Astrocyte of the spinal cord (primary cell): ENCODE results near the gene INPP4B.

Experiments
- DNase-seq: peaks from one replicate; pipeline ENCODE4 v3.0.0; 2011; ENCODE audit warnings: low read depth, low spot score
- H3K4me3 ChIP-seq: 2 replicates; pipeline ENCODE4 v1.5.1; 2011; ENCODE audit warnings: low read depth, mild to moderate bottlenecking, low read length, moderate library complexity
- CTCF ChIP-seq: IDR thresholded peaks from 2 replicates; pipeline ENCODE4 v1.5.1; 2012; ENCODE audit warnings: low read depth, mild to moderate bottlenecking, low read length, inconsistent platforms
- in situ Hi-C: cut with HindIII; loops from 2 replicates; pipeline ENCODE4 v1.10.0; 2017; ENCODE audit warnings: low sequenced_read_pairs

INPP4B gene

GRCh38 chr4:142406917-142407501 lies 439.1 kb downstream of the INPP4B start:
- in situ Hi-C loops: no loop called here
- no peak for DNase-seq
- TF ChIP-seq CTCF: no peak
- H3K4me3 ChIP-seq: no peak overlapping the region

DNA sequence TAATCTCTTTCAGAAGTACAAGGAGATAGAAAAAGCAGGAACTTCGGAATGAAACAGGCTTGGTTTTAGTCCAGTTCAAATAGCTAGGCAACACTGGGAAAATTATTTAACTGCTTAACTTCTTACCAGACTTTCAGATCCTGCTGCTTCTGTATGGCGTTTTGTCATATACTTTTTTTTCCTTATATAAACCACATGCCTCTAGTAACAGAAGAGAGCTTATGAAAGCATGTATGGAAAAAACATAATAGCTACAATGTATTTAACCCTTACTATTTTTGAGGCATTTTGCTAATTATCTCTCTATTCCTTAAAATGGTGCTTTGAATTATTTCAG lies 439.6 kb downstream of the INPP4B start:
- no peak overlapping the region for H3K4me3 ChIP-seq
- TF ChIP-seq CTCF: no peak
- no peak for DNase-seq
- in situ Hi-C loops: no loop called here

DNA sequence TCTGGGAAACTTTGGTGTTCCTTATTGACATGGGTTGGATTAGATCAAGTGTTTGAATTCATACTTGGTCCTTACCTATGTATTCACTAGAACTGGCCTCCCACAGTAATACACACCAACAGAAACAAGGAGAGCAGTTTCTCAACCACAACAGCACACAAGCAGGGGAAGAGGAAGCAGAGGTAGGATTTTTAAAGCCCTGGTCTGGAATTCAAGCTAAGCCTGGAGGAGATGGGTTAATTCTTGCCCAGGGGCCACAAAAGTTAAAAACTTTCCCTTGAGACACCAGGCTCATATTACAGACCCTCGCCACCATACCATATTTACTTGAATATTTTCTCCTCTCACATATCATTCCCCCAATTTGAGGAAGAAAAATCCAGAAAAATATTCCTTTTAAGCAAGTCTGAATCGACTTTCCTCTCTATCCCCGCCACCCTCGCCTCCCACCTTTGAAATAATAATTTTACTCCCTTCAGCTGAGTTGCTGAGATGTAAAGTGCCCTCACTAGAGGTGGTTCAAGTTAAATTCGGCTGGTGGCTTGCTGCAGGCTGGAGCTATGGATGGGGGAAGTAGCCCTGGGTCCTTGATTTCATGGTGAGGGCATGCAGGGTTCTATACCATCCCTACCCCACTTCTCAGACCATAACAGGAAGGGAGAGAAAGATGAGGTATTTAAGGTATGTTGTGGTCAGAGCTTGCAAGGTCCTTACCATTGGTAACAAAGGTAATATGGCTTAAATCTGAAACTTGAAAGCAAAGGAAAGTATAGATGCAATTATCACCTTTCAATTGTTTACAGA lies 440.2 kb downstream of the INPP4B start:
- TF ChIP-seq CTCF: no peak
- peak; percentile 62 for DNase-seq
- H3K4me3 ChIP-seq: peak overlapping the region; percentile 50
- in situ Hi-C loops: no loop called here

DNA sequence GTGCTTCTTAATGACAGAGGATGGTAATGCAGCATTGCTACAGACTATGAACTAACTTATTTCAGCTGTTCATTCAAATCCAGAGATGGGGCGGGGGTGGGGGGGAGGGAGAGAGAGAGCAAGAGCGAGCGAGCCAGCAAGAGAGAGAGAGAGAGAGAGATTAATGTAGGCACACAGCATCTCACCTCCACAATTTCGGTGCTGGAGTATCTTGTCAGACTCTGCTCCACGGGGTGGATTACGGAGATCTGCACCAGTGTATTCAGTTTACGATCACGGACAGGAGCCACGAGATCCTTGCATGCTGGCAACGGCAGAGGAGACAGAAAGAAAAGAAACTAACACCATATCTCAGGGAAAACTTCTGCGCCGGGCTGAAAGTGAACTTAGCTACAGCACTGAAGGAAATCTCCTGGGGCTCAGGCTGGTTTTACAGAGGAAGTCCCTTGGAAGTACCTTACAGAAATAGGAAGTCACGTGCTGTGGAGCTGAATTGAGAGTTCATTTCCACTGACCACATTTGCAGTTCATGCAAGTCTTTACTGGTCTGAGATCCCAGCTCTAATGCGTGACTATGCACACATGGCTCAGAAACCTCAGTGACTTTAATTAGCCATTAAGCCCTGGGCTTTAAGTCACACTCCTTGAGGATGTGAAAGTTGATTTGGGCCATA lies 440.9 kb downstream of the INPP4B start:
- no peak for TF ChIP-seq CTCF
- peak overlapping the region; percentile 50 for H3K4me3 ChIP-seq
- DNase-seq: peak; percentile 85
- in situ Hi-C loops: no loop called here

- no peak for TF ChIP-seq CTCF
- in situ Hi-C loops: no loop called here
- peak overlapping the region; percentile 50 for H3K4me3 ChIP-seq
- peak; percentile 88 for DNase-seq
These were observed 441.9 kb downstream of the INPP4B start for GRCh38 chr4:142404191-142404611.

DNA sequence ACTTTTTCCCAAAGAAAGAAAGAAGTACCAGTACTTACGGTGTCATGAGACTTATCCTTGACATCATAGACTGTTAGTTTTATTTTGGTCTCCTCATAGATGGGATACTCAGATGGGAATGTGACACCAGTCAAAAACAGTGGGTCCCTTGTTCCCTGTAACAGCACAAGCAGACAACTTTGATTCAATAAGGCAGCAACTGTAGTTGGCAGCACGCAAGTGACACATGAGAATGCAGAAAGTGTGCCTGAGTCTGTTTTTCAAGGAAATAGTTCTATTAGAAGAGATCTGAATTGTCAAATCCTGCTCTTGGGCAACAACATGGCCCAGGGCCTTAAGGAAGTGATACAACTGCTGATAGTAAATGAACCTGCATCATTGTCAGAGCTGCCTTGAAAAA lies 443.2 kb downstream of the INPP4B start:
- no peak for TF ChIP-seq CTCF
- H3K4me3 ChIP-seq: no peak overlapping the region
- DNase-seq: no peak

More for the DNA sequence above, 443.2 kb downstream of the INPP4B start:
- in situ Hi-C loops: no loop called here
